ENCODE data around the gene PRICKLE4.
"Not testable (repeated sequence)": the region's sequence is repeated elsewhere in the genome, so short reads cannot be mapped to it uniquely, and the experiment has no call there.

Gene PRICKLE4

DNA sequence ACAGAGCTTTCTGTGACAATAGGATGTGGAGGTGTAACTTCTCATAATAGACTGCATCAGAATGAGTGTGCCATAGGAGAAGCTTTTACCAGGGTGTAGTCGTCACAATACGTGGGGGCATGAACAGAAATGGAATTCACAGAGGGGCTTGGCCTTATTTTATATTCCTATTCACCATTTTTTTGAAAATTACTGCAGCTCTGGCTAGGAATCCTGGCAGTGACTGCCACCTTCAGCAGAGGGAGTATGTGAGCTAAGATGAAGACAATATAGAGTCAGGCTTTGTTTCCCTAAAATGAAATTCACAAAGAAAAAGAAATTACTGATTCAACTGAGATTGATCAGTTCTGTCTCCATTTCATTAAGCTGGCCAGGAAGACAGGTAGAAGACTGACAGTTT, 20.8 kb downstream of the PRICKLE4 start:
- peak; percentile 42 for DNase-seq

DNA sequence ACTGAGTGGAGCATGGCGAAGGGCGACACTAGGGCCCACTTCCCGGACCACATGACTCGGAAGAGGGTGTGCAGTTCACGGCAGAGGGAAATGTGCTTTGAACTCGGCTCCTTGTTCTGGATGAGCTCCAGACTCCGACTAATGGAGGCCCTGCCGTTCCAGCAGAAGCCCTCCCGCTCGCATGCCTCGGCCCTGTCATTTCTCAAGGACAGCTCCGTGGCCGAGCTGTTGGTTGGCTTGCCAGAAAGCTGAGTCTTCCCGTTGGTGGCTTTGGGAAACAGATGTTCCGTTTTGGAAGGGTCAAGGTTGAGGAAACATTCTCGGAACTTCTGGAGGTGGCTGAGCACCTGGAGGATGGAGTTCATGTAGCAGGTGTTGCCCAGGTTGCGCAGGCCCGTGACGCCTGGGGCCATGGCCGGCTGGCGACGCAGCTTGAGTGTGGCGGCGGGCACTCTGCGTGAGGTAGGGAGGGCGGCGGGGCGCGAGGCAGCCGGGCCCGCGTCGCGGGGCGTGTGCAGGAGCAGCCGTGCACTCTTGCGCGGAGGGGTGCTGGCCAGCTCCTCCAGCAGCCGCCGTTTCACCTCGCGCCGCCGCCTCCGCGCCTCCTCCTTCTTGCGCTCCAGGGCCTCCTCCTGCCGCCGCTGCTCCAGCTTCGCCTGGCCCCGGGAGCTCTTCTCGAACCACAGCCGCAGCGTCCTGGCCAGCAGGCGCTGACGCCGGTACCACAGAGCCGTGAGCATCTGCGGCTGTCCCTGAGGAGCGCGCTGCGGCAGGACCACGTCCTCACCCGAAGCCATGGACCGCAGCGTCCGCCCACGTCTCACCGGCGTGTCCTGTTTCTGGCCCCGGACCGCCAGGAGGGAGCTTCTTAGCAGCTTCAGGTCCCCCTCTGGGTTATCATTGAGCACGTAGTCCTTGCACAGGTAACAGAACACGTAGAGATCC, 25.5 kb downstream of the PRICKLE4 start:
- DNase-seq, result no peak

DNA sequence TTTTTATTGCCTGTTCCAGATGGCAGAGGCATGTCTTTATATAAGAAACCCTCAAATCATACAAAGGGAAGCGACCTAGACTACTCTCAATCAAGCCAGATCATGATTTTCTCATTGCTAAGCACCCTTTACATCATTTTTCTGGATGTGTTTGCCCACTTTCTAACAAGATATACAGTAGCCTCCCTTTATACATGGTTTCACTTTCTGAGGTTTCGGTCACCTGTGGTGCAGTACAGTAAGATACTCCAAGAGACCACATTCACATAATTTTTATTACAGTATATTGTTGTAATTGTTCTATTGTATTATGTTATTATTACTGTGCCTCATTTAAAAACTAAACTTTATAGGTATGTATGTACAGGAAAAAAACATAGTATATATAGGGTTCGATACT, 30.5 kb downstream of the PRICKLE4 start:
- no peak for DNase-seq

DNA sequence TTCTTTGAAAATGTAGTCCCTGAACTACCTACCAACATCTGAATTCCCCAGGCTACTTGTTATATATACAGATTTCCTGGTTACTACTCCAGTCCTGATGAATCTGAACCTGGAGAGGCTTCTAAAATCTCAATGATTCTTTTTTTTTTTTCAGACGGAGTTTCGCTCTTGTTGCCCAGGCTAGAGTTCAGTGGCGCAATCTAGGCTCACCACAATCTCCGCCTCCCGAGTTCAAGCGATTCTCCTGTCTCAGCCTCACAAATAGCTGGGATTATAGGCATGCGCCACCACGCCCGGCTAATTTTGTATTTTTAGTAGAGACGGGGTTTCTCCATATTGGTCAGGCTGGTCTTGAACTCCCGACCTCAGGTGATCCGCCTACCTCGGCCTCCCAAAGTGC, 31.4 kb downstream of the PRICKLE4 start:
- not testable (repeated sequence) for DNase-seq

DNA sequence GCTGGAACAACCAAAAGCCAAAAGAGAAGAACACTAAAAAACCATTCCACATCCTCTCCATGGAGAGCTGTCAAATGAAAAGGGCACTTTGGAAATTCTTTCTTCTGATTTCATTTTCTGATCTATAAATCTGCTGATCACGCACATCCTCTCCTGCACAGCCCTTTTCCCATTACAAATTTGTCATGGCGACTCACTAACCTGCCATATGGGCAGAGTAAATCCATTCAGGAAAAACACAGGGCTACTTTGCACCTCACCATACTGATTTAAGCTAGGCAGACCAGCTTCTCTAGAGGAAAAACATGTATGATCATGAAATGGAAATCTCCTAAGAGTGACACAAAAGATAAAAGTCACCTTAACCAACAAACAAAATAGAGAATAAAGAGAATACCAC, 32.9 kb downstream of the PRICKLE4 start:
- no peak for DNase-seq

DNA sequence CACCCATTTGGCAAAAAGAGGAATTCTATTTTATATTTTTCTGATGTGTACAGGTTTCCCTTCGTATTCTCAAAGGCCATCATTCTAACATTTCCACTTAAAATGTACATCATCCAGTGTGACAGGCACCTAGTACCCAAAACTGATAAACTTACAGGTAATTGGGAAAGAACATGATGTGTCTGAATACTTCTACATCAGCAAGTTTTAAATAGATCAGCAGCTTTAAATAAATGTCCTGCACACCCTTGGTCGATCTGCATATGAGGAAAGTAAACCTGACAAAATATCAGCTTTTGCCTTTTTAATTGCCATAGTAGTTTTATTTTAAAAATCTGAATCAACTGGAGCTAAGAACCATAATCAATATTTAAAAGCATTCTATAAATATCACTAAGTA, 33.4 kb downstream of the PRICKLE4 start:
- no peak for DNase-seq

DNA sequence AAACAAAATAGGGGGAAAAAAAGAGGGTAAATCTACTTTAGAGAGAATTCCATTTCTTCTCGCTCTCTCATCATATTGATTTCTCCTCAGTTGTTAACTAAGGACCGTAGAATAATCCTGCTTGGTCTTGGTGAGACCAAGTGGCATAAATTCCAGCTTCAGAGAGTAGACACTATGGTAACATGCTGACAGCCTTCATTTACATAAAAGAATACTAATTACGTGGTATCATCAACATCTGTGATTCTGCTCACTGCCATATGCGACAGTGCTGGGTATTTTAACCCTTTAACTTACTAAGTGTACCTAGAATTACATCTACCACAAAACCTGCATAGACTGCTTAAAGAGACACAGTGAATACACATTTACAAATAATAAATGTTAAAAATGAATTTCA, 34.0 kb downstream of the PRICKLE4 start:
- no peak for DNase-seq

DNA sequence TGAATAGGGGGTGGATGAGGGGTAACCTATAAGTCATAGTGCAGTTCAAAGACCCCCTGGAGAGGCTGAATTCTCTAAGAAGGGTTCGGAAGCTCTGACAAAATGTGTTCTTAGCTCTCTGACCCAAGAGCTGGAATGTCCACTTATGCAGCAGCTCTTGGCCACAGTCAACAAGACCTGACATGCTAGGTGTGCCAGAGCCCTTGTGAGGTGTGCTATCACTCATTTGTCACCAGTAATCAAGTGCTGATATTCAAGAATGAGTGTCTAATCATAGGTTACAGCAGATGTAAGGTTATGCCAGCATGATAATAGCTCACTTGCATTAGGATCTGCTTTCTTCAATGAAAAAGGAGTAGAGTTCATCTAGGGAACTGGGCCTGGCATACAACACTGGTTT, 35.0 kb downstream of the PRICKLE4 start:
- no peak for DNase-seq

DNA sequence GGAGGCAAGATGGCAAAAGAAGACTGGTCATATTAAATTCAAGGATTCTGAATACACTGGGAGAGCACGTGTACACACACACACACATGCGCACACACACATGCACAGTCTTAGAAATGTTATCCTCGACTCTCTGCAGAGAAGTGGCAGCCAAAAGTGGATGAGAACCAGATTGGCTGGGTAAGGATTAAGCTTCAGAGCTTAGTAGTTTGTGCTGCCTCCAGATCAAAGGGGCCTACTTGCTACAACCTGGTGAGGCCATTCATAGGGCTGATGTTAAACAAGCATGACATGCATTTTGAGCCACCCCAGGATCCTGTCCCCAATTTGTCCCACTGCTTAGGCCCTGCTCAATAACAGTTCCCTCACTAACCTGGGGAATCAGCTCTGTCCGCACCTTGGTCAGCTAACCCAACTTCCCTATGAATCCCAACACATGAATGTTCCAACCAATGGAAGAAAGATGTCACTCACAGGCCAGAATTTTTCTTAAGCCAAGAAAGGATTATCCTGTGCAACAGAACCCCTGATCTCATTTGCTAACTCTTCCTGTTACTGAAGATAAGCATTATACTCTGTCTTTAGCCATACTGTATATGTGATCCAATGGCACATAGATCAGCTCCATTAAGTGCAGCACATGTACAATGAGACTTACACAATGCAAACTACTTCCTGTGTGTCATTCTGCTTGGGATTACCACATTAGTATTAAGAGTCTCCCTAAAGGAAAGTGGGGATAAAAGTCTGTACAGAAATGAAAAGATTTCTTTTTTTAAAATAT, 37.9 kb downstream of the PRICKLE4 start:
- peak; percentile 61 for DNase-seq

DNA sequence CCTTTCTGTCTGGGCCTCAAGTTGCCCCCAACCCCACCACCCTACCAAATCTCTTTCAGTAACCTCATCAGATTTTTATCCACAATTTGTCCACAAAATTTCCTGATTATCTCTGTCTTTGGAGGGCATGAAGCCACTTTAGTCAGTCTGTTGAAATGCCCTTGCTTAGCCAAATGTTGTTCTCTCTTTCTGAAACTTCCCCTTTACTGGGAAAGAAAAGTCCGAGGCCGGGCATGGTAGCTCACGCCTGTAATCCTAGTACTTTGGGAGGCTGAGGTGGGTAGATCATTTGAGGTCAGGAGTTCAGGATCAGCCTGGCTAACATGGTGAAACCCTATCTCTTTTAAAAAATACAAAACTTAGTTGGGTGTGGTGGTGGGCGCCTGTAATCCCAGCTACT, 40.7 kb downstream of the PRICKLE4 start:
- no peak for DNase-seq

DNA sequence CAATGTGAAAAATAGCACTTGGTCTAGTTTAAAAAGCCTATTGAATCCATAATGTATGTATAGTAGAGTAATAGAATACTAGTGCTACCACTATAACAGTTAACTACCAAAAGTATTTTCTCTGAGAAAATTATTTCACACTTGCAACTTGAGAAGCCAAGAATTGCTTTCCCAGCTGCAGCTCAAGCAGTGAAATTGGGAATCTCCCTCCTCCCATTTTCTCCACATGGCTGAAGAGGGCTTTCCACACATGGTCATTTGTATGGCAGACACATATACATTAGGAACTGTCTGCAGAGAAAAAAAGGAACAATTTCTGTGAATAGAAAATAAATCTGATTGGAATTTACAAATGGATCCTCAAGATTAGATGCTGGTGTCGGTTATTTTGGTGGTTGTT, 41.4 kb downstream of the PRICKLE4 start:
- DNase-seq, result no peak

DNA sequence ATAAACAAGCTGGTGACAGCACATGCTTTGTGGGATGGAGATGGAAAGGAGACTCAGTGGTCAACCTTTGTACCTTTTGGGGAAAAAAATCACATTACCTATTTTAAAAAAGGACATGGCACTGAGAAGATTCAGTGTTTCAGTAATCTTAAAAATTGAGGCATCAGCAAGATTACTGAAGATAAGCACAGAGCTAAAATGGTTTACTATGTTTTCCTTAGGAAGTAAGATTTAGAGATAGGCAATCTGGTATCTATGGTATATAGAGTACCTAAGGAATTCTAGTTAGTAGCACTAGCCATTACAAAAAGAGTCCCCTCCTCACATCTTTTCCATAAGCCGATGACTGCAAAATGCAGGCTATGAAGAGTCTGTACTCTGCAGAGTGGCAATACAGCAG, 42.6 kb downstream of the PRICKLE4 start:
- DNase-seq, result no peak

DNA sequence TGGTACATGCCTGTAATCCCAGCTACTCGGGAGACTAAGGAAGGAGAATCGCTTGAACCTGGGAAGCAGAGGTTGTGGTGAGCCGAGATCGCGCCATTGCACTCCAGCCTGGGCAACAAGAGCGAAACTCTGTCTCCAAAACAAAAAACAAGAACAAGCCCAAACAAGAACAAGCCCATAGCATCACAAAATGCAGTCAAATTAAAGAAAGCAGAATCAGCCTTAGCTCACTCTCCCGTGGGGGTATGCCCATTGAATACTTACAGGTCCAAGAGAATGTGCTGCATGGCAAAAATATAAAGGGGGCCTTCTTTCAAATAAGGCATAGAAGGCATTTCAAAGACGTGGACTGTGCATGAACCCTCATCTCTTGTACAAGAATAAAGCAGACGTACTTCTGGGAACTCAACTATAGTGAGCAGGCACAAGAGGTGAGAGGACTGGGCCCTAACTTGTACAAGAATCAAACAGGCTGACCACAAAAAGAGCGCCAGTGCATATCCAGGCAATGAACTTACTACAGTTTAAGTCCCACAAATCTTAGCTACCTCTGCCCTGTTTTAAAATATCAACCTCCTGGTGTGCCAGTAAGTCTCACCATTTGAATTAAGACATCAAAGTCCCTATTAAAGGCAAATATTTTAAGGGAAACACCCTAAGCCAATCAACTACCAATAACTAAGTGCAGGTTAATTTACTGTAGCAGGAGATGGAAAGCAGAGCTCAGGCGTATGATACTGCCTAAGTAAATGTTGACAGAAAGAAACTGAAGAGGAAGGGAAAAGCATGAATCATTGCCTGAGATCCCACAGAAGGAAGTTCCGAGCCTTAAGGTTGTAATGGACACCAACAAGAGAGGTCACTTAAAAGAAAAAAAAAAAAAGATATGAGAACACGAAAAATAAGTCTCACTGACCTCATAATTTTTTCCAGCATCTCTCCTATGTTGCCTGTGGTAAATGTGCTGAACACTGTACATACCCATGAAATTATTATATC, 44.3 kb downstream of the PRICKLE4 start:
- DNase-seq, result no peak

DNA sequence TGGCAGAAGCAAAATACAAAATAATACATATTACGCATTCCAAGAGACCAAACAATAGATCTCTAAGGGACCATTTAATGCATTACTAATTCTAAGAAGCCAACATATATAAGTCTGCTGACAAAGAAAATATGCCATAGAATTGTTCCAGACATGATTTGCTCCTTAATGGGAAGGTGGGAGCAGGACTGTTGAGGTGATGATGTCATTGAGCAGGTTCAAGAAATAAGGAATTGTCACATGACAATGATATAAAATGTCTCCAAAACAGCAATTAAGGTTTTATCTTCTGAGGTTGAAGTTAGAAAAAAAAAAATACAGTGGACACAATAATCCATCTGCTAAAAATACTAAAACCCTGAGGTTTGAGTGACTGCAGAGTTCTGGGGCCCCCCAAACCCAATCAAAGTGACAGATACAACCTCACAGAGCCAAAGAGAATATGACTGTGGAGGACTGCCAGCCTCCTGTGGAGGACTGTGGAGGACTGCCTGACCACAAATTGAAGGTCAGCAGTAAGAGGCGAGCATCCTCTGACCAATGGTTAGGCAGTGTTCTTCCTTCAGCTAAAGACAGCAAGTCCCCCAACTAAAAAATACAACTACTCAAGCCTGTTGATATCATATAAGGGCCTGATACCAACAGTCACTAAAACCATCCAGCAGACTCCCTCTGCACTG, 45.9 kb downstream of the PRICKLE4 start:
- no peak for DNase-seq

DNA sequence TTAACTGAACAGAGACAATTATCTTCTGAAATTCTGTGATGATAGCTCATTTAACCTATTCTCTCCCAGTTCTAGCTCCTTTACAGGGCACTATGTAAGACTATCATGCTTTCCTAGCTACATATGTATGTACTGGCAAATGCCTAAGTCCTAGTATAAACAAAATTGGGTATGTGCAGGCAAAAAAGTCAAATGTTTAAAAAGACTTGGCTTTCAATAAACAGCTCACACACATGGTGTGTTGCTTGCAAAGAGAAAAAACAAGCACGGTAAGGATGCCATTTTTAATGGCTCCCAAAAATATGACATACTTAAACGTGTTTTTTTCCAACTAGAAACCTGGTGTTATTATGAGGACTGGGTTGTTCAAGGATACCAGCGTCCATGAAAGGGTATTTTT, 51.7 kb downstream of the PRICKLE4 start:
- no peak for DNase-seq

DNA sequence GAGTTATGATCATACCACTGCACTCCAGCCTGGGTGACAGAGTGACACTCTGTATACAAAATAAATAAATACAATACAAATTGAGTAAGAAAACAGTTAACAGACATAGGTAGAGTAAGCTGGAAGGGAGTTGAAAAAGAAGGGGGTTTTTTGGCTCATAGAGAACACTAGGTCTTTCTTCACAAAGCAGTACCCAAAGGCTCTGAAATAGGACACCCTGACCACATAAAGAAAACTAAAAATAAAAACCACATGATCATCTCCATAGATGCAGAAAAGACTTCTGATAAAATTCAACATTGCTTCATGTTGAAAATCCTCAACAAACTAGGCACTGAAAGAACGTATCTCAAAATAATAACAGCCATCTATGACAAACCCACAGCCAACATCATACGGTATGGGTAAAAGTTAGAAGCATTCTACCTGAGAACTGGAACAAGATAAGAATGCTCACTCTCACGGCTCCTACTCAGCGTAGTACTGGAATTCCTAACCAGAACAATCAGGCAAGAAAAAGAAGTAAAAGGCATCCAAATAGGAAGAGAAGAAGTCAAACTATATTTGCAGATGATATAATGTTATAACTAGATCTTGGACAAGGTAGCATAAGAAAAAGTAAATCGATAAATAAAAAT, 55.6 kb downstream of the PRICKLE4 start:
- DNase-seq, result no peak

DNA sequence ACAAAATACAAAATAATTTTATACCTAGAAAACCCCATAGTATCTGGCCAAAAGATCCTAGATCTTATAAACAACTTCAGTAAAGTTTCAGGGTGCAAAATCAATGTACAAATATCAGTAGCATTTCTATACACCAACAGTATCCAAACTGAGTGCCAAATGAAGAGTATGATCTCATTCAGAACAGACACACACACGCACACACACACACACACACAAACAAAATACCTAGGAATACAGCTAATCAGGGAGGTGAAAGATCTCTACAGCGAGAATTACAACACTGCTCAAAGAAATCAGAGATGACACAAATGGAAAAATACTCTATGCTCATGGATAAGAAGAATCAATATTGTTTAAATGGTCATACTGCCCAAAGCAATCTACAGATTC, 56.1 kb downstream of the PRICKLE4 start:
- DNase-seq, result no peak

Data from hematopoietic multipotent progenitor cell treated with erythropoietin and hydrocortisone succinate and interleukin-3 and kit ligand, for 6 days (in vitro differentiated cells).